22Rv1 (cell line): ENCODE results near the gene EIF1B.

Experiments used
- H3K27ac ChIP-seq: fragments of 450-650 bp; 2 replicates; pipeline ENCODE4 v1.5.1; 2017
- ZFX ChIP-seq: fragments of 450-650 bp; IDR thresholded peaks from 2 replicates; pipeline ENCODE4 v1.6.1; 2017; ENCODE audit warnings: antibody characterized with exemption, borderline replicate concordance
- TF ChIP-seq, protein P1 (sequence below): fragments of 450-650 bp; IDR thresholded peaks from 2 replicates; pipeline ENCODE4 v1.5.1; 2017; ENCODE audit warnings: mild to moderate bottlenecking

The EIF1B gene

DNA sequence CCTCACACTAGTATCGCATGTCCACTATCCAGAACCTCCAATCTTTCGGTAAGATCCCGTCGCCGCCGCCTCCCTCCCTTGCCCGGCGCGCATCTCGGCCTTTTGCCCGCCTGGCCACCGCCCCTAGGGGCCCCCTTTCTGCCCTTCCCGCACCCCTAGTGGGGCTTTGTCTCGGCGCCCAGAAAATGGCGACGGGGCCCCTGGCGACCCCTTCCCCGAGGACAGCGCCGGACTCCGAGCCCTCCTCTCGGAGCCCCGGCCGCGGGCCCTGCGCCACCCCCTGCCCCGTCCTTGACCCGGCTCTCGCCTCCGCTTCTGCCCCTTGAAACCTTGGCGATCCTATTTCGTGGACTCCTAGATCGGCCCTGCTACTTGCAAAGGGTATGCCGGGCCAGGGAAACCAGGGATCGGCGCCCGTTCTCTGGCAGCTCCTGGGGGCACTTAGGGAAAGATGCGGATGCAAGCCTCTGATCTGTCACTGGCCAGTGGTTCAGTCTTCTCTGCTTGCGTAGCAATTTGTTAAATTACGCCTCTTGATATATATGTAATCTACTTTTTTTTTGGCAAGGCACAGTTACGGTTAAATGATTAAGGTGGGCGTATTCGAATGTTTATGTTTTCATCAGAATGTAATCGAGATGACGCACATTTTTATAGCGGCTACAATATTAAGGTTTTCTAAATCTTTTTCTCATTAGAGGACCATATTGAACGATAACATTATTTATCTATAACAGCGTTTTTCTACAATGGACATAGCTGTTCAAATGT, 603 bp downstream of the EIF1B start:
- H3K27ac ChIP-seq, result peak overlapping the region; percentile 73
- TF ChIP-seq ZFX, result no peak
- TF ChIP-seq, protein P1, sequence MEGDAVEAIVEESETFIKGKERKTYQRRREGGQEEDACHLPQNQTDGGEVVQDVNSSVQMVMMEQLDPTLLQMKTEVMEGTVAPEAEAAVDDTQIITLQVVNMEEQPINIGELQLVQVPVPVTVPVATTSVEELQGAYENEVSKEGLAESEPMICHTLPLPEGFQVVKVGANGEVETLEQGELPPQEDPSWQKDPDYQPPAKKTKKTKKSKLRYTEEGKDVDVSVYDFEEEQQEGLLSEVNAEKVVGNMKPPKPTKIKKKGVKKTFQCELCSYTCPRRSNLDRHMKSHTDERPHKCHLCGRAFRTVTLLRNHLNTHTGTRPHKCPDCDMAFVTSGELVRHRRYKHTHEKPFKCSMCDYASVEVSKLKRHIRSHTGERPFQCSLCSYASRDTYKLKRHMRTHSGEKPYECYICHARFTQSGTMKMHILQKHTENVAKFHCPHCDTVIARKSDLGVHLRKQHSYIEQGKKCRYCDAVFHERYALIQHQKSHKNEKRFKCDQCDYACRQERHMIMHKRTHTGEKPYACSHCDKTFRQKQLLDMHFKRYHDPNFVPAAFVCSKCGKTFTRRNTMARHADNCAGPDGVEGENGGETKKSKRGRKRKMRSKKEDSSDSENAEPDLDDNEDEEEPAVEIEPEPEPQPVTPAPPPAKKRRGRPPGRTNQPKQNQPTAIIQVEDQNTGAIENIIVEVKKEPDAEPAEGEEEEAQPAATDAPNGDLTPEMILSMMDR, result no peak

GRCh38 chr3:40310705-40311104, 1.2 kb downstream of the EIF1B start:
- TF ChIP-seq, protein P1, result no peak
- TF ChIP-seq ZFX, result no peak

GRCh38 chr3:40312661-40313226, 3.2 kb downstream of the EIF1B start:
- H3K27ac ChIP-seq, result no peak overlapping the region
- no peak for TF ChIP-seq ZFX
- TF ChIP-seq, protein P1, result no peak

More at GRCh38 chr3:40310705-40311104, 1.2 kb downstream of the EIF1B start:
- H3K27ac ChIP-seq, result no peak overlapping the region

- TF ChIP-seq, protein P1, result no peak
- no peak for TF ChIP-seq ZFX
- peak overlapping the region; percentile 52 for H3K27ac ChIP-seq
These were observed 4.7 kb downstream of the EIF1B start for GRCh38 chr3:40313975-40314860.

GRCh38 chr3:40317061-40317855, 7.8 kb downstream of the EIF1B start:
- no peak overlapping the region for H3K27ac ChIP-seq
- TF ChIP-seq ZFX, result no peak
- TF ChIP-seq, protein P1, result peak; percentile 89

- TF ChIP-seq, protein P1, result no peak
- no peak for TF ChIP-seq ZFX
These were observed 12.3 kb downstream of the EIF1B start for GRCh38 chr3:40321818-40322217.

More at GRCh38 chr3:40321818-40322217, 12.3 kb downstream of the EIF1B start:
- no peak overlapping the region for H3K27ac ChIP-seq
